HG02973 (cell line): ENCODE results near the gene ZAP70.

ENCODE experiments used
- ATAC-seq: cut with Tn5 transposase; IDR thresholded peaks from one replicate; pipeline ENCODE4 v1.9.1; 2021; ENCODE audit warnings: moderate library complexity; ENCODE audit not compliant: unreplicated experiment

Gene ZAP70

GRCh38 chr2:97747716-97748115 lies 34.3 kb downstream of the ZAP70 start:
- ATAC-seq: no peak

GRCh38 chr2:97749581-97749980 lies 36.2 kb downstream of the ZAP70 start:
- no peak for ATAC-seq

GRCh38 chr2:97750017-97750416 lies 36.6 kb downstream of the ZAP70 start:
- no peak for ATAC-seq

GRCh38 chr2:97751752-97752151 lies 38.4 kb downstream of the ZAP70 start:
- ATAC-seq: no peak

GRCh38 chr2:97752342-97753334 lies 39.3 kb downstream of the ZAP70 start:
- ATAC-seq: no peak

- no peak for ATAC-seq
Measured at GRCh38 chr2:97754690-97755346, 41.4 kb downstream of the ZAP70 start.

GRCh38 chr2:97755491-97755890 lies 42.1 kb downstream of the ZAP70 start:
- no peak for ATAC-seq

GRCh38 chr2:97757062-97757461 lies 43.7 kb downstream of the ZAP70 start:
- no peak for ATAC-seq

- no peak for ATAC-seq
Measured at GRCh38 chr2:97758131-97758705, 44.8 kb downstream of the ZAP70 start.

- ATAC-seq: no peak
Measured at GRCh38 chr2:97759727-97760407, 46.5 kb downstream of the ZAP70 start.

GRCh38 chr2:97760480-97761049 lies 47.2 kb downstream of the ZAP70 start:
- no peak for ATAC-seq

- no peak for ATAC-seq
Measured at GRCh38 chr2:97761192-97761591, 47.8 kb downstream of the ZAP70 start.

- no peak for ATAC-seq
Measured at GRCh38 chr2:97763176-97763845, 49.9 kb downstream of the ZAP70 start.

GRCh38 chr2:97764559-97765263 lies 51.3 kb downstream of the ZAP70 start:
- no peak for ATAC-seq

- no peak for ATAC-seq
Measured at GRCh38 chr2:97765933-97766332, 52.6 kb downstream of the ZAP70 start.

- ATAC-seq: no peak
Measured at GRCh38 chr2:97766567-97766966, 53.2 kb downstream of the ZAP70 start.

GRCh38 chr2:97769308-97769707 lies 55.9 kb downstream of the ZAP70 start:
- ATAC-seq: no peak

- no peak for ATAC-seq
Measured at GRCh38 chr2:97769711-97770110, 56.3 kb downstream of the ZAP70 start.

GRCh38 chr2:97770445-97770844 lies 57.1 kb downstream of the ZAP70 start:
- no peak for ATAC-seq

- no peak for ATAC-seq
Measured at GRCh38 chr2:97774425-97774824, 61.0 kb downstream of the ZAP70 start.
